ENCODE measurements around the gene TMEM141.
"Not testable (repeated sequence)": the region's sequence is repeated elsewhere in the genome, so short reads cannot be mapped to it uniquely, and the experiment has no call there.

TMEM141 gene

GRCh38 chr9:136784249-136784996 lies 6.7 kb upstream of the TMEM141 start:
- H3K9ac ChIP-seq (ENCODE audit: low read length): no peak overlapping the region
- H3K36me3 ChIP-seq (ENCODE audit: control insufficient read depth, insufficient read depth, low read length): no peaks in the 10 kb centered on the region
- no peaks in the 10 kb centered on the region for H3K27me3 ChIP-seq (ENCODE audit: control insufficient read depth, insufficient read depth, low read length)
- no peaks in the 10 kb centered on the region for H3K9me3 ChIP-seq (ENCODE audit: control insufficient read depth, low read length)
- peaks cover 8% of the 10 kb centered on the region for H3K4me1 ChIP-seq (ENCODE audit: control insufficient read depth, insufficient read depth, low read length)
- no peak overlapping the region for H3K4me3 ChIP-seq (ENCODE audit: low read length)

GRCh38 chr9:136784997-136785361 lies 6.2 kb upstream of the TMEM141 start:
- no peaks in the 10 kb centered on the region for H3K36me3 ChIP-seq (ENCODE audit: control insufficient read depth, insufficient read depth, low read length)
- H3K4me1 ChIP-seq (ENCODE audit: control insufficient read depth, insufficient read depth, low read length): peaks cover 10% of the 10 kb centered on the region
- no peaks in the 10 kb centered on the region for H3K9me3 ChIP-seq (ENCODE audit: control insufficient read depth, low read length)
- H3K27me3 ChIP-seq (ENCODE audit: control insufficient read depth, insufficient read depth, low read length): no peaks in the 10 kb centered on the region
- no peak overlapping the region for H3K4me3 ChIP-seq (ENCODE audit: low read length)
- H3K9ac ChIP-seq (ENCODE audit: low read length): no peak overlapping the region

- H3K4me1 ChIP-seq (ENCODE audit: control insufficient read depth, insufficient read depth, low read length): peaks cover 16% of the 10 kb centered on the region
- not testable (repeated sequence) for H3K9ac ChIP-seq (ENCODE audit: low read length); H3K27me3 ChIP-seq (ENCODE audit: control insufficient read depth, insufficient read depth, low read length); H3K4me3 ChIP-seq (ENCODE audit: low read length); H3K36me3 ChIP-seq (ENCODE audit: control insufficient read depth, insufficient read depth, low read length); H3K9me3 ChIP-seq (ENCODE audit: control insufficient read depth, low read length)
Measured at GRCh38 chr9:136785565-136786355, 5.4 kb upstream of the TMEM141 start.

- Histone ChIP-seq H3K9ac (ENCODE audit: low read length) (no peak overlapping the region), H3K4me1 (ENCODE audit: control insufficient read depth, insufficient read depth, low read length) (peaks cover 19% of the 10 kb centered on the region), H3K9me3 (ENCODE audit: control insufficient read depth, low read length) (no peaks in the 10 kb centered on the region), H3K36me3 (ENCODE audit: control insufficient read depth, insufficient read depth, low read length) (no peaks in the 10 kb centered on the region), H3K27me3 (ENCODE audit: control insufficient read depth, insufficient read depth, low read length) (no peaks in the 10 kb centered on the region), H3K4me3 (ENCODE audit: low read length) (no peak overlapping the region)
Measured at GRCh38 chr9:136786451-136786850, 4.7 kb upstream of the TMEM141 start.

GRCh38 chr9:136786983-136787382 lies 4.2 kb upstream of the TMEM141 start:
- H3K27me3 ChIP-seq (ENCODE audit: control insufficient read depth, insufficient read depth, low read length); H3K36me3 ChIP-seq (ENCODE audit: control insufficient read depth, insufficient read depth, low read length); H3K9me3 ChIP-seq (ENCODE audit: control insufficient read depth, low read length); H3K4me3 ChIP-seq (ENCODE audit: low read length); H3K9ac ChIP-seq (ENCODE audit: low read length): not testable (repeated sequence)
- H3K4me1 ChIP-seq (ENCODE audit: control insufficient read depth, insufficient read depth, low read length): peaks cover 24% of the 10 kb centered on the region

- Histone ChIP-seq H3K4me1 (ENCODE audit: control insufficient read depth, insufficient read depth, low read length) (peaks cover 33% of the 10 kb centered on the region), H3K9ac (ENCODE audit: low read length) (peak overlapping the region; percentile 28), H3K36me3 (ENCODE audit: control insufficient read depth, insufficient read depth, low read length) (no peaks in the 10 kb centered on the region)
Measured at GRCh38 chr9:136787690-136788400, 3.3 kb upstream of the TMEM141 start.

GRCh38 chr9:136788644-136789522 lies 2.3 kb upstream of the TMEM141 start:
- H3K36me3 ChIP-seq (ENCODE audit: control insufficient read depth, insufficient read depth, low read length); H3K27me3 ChIP-seq (ENCODE audit: control insufficient read depth, insufficient read depth, low read length); H3K9me3 ChIP-seq (ENCODE audit: control insufficient read depth, low read length); H3K4me3 ChIP-seq (ENCODE audit: low read length): not testable (repeated sequence)
- H3K9ac ChIP-seq (ENCODE audit: low read length): peak overlapping the region; percentile 28
- peaks cover 42% of the 10 kb centered on the region for H3K4me1 ChIP-seq (ENCODE audit: control insufficient read depth, insufficient read depth, low read length)

More at GRCh38 chr9:136787690-136788400, 3.3 kb upstream of the TMEM141 start:
- Histone ChIP-seq H3K9me3 (ENCODE audit: control insufficient read depth, low read length) (no peaks in the 10 kb centered on the region), H3K27me3 (ENCODE audit: control insufficient read depth, insufficient read depth, low read length) (no peaks in the 10 kb centered on the region), H3K4me3 (ENCODE audit: low read length) (no peak overlapping the region)

- Histone ChIP-seq H3K4me1 (ENCODE audit: control insufficient read depth, insufficient read depth, low read length) (peaks cover 42% of the 10 kb centered on the region), H3K9me3 (ENCODE audit: control insufficient read depth, low read length) (no peaks in the 10 kb centered on the region), H3K36me3 (ENCODE audit: control insufficient read depth, insufficient read depth, low read length) (no peaks in the 10 kb centered on the region), H3K4me3 (ENCODE audit: low read length) (no peak overlapping the region), H3K9ac (ENCODE audit: low read length) (no peak overlapping the region), H3K27me3 (ENCODE audit: control insufficient read depth, insufficient read depth, low read length) (no peaks in the 10 kb centered on the region)
Measured at GRCh38 chr9:136789523-136789937, 1.6 kb upstream of the TMEM141 start.

- Histone ChIP-seq H3K9ac (ENCODE audit: low read length) (peak overlapping the region; percentile 93), H3K4me3 (ENCODE audit: low read length) (peak overlapping the region; percentile 82), H3K27me3 (ENCODE audit: control insufficient read depth, insufficient read depth, low read length) (peaks cover 6% of the 10 kb centered on the region), H3K9me3 (ENCODE audit: control insufficient read depth, low read length) (no peaks in the 10 kb centered on the region), H3K4me1 (ENCODE audit: control insufficient read depth, insufficient read depth, low read length) (peaks cover 52% of the 10 kb centered on the region), H3K36me3 (ENCODE audit: control insufficient read depth, insufficient read depth, low read length) (no peaks in the 10 kb centered on the region)
Measured at GRCh38 chr9:136791516-136792276, 552 bp downstream of the TMEM141 start.

GRCh38 chr9:136792321-136793085 lies 1.4 kb downstream of the TMEM141 start:
- H3K9ac ChIP-seq (ENCODE audit: low read length): peak overlapping the region; percentile 93
- peak overlapping the region; percentile 82 for H3K4me3 ChIP-seq (ENCODE audit: low read length)
- peaks cover 52% of the 10 kb centered on the region for H3K4me1 ChIP-seq (ENCODE audit: control insufficient read depth, insufficient read depth, low read length)
- H3K36me3 ChIP-seq (ENCODE audit: control insufficient read depth, insufficient read depth, low read length): no peaks in the 10 kb centered on the region
- peaks cover 6% of the 10 kb centered on the region for H3K27me3 ChIP-seq (ENCODE audit: control insufficient read depth, insufficient read depth, low read length)
- no peaks in the 10 kb centered on the region for H3K9me3 ChIP-seq (ENCODE audit: control insufficient read depth, low read length)

Measured in mucosa of stomach (tissue), 1 donor.